ENCODE measurements around the gene TGFBR3L. TPM values are rescaled to one million over a fixed set of nuclear protein-coding genes. Genes with fewer than 3 reads are reported as not detected.

The TGFBR3L gene
- total RNA-seq, 2 experiments from 2014 or later = 0.13 to 0.61 TPM

GRCh38 chr19:7873304-7874075 is 41.1 kb upstream of the TGFBR3L start:
- CTCF ChIA-PET (ENCODE audit: unreplicated experiment) = no interaction called here
- TF ChIP-seq CTCF (conservative IDR thresholded peaks at IDR 0.05; ENCODE audit: low read length) (no peak), EZH2phosphoT487 (IDR thresholded peaks at IDR 0.05; ENCODE audit: borderline replicate concordance, low read depth, low read length) (no peak)
- POLR2A ChIA-PET = no interaction called here
- Histone ChIP-seq H3K9me2 (ENCODE audit: insufficient read depth, low read length) (no peaks in the 10 kb centered on the region), H2AFZ (ENCODE audit: low read length) (no peak overlapping the region), H3K36me3 (ENCODE audit: insufficient read depth, low read length) (no peaks in the 10 kb centered on the region), H4K20me1 (ENCODE audit: insufficient read depth, low read length) (no peaks in the 10 kb centered on the region), H3K79me2 (ENCODE audit: insufficient read depth, low read depth, low read length) (no peaks in the 10 kb centered on the region), H3K9me3 (ENCODE audit: low read length) (no peaks in the 10 kb centered on the region), H3K4me2 (ENCODE audit: low read length) (no peak overlapping the region), H3K4me3 (ENCODE audit: low read depth, low read length, poor library complexity, severe bottlenecking) (no peak overlapping the region), H3K4me1 (ENCODE audit: insufficient read depth, low read length, poor library complexity, severe bottlenecking) (peaks cover 37% of the 10 kb centered on the region), H3K27ac (ENCODE audit: low read depth, low read length, poor library complexity, severe bottlenecking) (no peak overlapping the region)
- no TSS peak for BruUV-seq (replicated peaks)
- intact Hi-C loops (cut with micrococcal nuclease; ENCODE audit: unreplicated experiment) = no loop called here
- DNase-seq (ENCODE audit: low spot score) = no peak

DNA sequence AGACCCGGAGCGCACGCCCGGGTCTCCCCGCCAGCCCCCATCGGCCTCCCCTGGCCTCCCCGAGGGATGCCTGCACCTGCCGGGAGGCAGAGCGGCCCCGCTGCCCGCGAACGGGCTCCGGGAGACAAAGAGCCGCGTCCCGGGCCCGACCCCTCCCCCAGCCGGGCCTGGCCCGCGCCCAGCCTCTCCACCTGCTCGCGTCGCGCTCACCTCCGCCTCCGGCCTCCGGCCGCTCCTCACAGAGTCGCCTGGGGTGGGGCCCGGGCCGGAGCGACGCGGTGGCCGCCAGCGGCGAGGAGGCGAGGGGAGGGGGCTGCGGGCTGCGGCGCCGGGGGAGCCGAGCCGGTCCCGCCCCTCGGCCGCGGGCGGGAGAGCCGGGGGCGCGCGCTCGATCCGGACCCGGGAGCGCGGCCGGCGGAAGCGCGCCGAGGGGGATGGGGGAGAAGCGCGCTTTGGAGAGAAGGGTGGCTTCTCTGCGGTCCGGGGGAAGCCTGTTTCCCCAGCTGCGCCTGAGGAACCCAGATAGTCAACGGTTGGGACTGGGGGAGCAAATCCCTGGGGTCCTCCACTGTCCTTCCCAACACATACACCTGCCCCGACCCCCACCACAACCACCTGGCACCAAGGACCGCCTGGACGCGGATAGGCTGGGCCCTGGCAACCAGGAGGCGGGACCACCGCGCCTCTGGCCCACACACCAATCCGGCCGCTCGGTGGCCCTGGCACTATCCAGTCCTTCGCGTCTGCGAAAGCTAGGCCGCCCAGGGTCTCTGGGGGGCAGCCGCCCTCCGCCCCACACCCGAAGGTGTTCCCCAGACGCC is 40.3 kb upstream of the TGFBR3L start, which contains the start of gene PRR36:
Gene PRR36 (minus strand): TSS at position 315 of the 821 bp plus-strand sequence. CDS start 701 bp downstream, outside the sequence.
- H4K20me1 ChIP-seq (ENCODE audit: insufficient read depth, low read length) = no peaks in the 10 kb centered on the region
- ChIA-PET POLR2A (no interaction called here), CTCF (ENCODE audit: unreplicated experiment) (no interaction called here)
- no TSS peak for BruUV-seq (replicated peaks)
- no peak for TF ChIP-seq CTCF (conservative IDR thresholded peaks at IDR 0.05; ENCODE audit: low read length)
- no peak for TF ChIP-seq EZH2phosphoT487 (IDR thresholded peaks at IDR 0.05; ENCODE audit: borderline replicate concordance, low read depth, low read length)
- no peak within 1 kb of the TSS for H3K27ac ChIP-seq (ENCODE audit: low read depth, low read length, poor library complexity, severe bottlenecking)
- H3K4me2 ChIP-seq (ENCODE audit: low read length) = no peak within 1 kb of the TSS
- H3K9me3 ChIP-seq (ENCODE audit: low read length) = no peaks in the 10 kb centered on the region
- intact Hi-C loops (cut with micrococcal nuclease; ENCODE audit: unreplicated experiment) = no loop called here
- H2AFZ ChIP-seq (ENCODE audit: low read length) = no peak within 1 kb of the TSS
- DNase-seq (ENCODE audit: low spot score) = no peak
- H3K79me2 ChIP-seq (ENCODE audit: insufficient read depth, low read depth, low read length) = no peaks in the 10 kb centered on the region
- H3K4me1 ChIP-seq (ENCODE audit: insufficient read depth, low read length, poor library complexity, severe bottlenecking) = peaks cover 32% of the 10 kb centered on the region
- no peak within 1 kb of the TSS for H3K4me3 ChIP-seq (ENCODE audit: low read depth, low read length, poor library complexity, severe bottlenecking)
- no peaks in the 10 kb centered on the region for H3K9me2 ChIP-seq (ENCODE audit: insufficient read depth, low read length)
- H3K36me3 ChIP-seq (ENCODE audit: insufficient read depth, low read length) = no peaks in the 10 kb centered on the region

GRCh38 chr19:7874897-7875273 is 39.7 kb upstream of the TGFBR3L start:
- no peaks in the 10 kb centered on the region for H3K9me3 ChIP-seq (ENCODE audit: low read length)
- no peak overlapping the region for H2AFZ ChIP-seq (ENCODE audit: low read length)
- intact Hi-C loops (cut with micrococcal nuclease; ENCODE audit: unreplicated experiment) = no loop called here
- no peak overlapping the region for H3K4me2 ChIP-seq (ENCODE audit: low read length)
- POLR2A ChIA-PET = no interaction called here
- no peaks in the 10 kb centered on the region for H4K20me1 ChIP-seq (ENCODE audit: insufficient read depth, low read length)
- H3K36me3 ChIP-seq (ENCODE audit: insufficient read depth, low read length) = no peaks in the 10 kb centered on the region
- no peak for DNase-seq (ENCODE audit: low spot score)
- no TSS peak for BruUV-seq (replicated peaks)
- H3K9me2 ChIP-seq (ENCODE audit: insufficient read depth, low read length) = no peaks in the 10 kb centered on the region
- CTCF ChIA-PET (ENCODE audit: unreplicated experiment) = no interaction called here
- TF ChIP-seq EZH2phosphoT487 (IDR thresholded peaks at IDR 0.05; ENCODE audit: borderline replicate concordance, low read depth, low read length) (no peak), CTCF (conservative IDR thresholded peaks at IDR 0.05; ENCODE audit: low read length) (no peak)
- no peaks in the 10 kb centered on the region for H3K79me2 ChIP-seq (ENCODE audit: insufficient read depth, low read depth, low read length)
- H3K4me3 ChIP-seq (ENCODE audit: low read depth, low read length, poor library complexity, severe bottlenecking) = no peak overlapping the region
- H3K27ac ChIP-seq (ENCODE audit: low read depth, low read length, poor library complexity, severe bottlenecking) = no peak overlapping the region
- H3K4me1 ChIP-seq (ENCODE audit: insufficient read depth, low read length, poor library complexity, severe bottlenecking) = peaks cover 26% of the 10 kb centered on the region

Measured in OCI-LY7 (cell line).